GM19395 (cell line): ENCODE data around the gene KISS1R.
"Not testable (repeated sequence)": the region's sequence is repeated elsewhere in the genome, so short reads cannot be mapped to it uniquely, and the experiment has no call there.

Experiments
- ATAC-seq: cut with Tn5 transposase; IDR thresholded peaks from one replicate; pipeline ENCODE4 v1.9.1; 2021; ENCODE audit warnings: mild to moderate bottlenecking, moderate library complexity; ENCODE audit not compliant: unreplicated experiment

The KISS1R gene

GRCh38 chr19:881385-882071 lies 35.6 kb upstream of the KISS1R start:
- ATAC-seq = no peak

GRCh38 chr19:882871-883497 lies 34.1 kb upstream of the KISS1R start:
- no peak for ATAC-seq

DNA sequence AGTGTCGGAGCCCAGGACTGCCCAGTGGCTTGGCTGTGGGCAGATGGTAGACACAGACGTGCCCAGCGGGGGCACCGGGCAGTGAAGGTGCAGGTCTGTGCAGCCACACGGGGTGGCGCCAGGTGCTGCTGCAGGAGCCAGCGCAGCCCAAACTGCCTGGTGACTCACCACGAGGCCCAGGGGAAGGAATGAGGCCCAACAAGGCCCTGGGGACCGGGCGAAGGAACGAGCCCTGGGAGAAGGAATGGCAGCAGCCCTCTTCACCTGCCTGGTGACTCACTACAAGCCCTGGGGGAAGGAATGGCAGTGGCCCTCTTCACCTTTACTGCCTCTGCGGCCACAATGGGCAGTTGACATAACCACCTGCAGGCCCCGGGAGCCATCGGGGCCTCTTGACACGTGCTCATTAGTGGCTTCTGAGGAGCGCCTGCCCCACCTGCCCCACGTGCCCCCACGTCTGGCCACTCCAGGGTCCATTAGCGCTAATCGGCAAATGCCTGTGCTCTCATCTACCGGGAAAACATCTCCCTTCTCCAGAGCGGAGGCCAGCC lies 33.4 kb upstream of the KISS1R start:
- no peak for ATAC-seq

DNA sequence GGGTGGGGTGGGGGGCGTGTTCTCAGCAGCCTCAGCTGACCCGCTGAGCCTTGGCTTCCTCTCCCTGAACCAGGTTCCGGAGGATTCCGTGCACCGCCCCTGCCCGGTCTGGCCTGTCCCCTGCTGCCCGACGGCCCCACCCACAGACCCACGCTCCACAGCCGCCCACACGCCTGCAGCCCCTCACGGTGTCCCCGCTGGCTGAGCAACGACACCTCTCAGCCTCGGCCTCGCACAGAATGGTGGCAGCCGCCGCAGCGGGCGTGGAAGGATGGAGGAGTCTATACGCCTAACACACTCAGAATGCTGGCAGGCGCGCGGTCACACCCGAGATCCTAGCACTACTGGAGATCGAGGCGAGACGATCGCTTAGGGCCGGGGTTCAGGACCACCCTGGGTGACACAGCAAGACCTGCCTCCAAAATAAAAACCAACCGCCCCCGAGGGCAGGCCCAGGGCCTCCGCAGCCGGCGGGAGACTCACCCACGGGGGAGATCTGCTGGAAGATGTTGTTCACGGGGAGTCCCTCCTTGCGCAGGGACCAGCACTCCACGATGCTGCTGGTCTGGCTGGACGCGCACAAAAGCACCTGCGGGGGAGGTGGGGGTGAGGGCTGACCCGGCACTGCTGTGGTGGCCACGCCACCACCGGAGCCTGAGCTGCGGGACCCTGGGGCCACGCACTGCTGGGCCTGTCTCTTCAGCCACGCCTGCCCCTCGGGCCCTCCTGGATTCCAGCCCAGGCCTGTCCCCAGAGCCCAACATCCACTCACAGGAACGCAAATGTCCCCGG lies 32.5 kb upstream of the KISS1R start:
- ATAC-seq = no peak

GRCh38 chr19:885536-886224 lies 31.5 kb upstream of the KISS1R start:
- ATAC-seq = no peak

DNA sequence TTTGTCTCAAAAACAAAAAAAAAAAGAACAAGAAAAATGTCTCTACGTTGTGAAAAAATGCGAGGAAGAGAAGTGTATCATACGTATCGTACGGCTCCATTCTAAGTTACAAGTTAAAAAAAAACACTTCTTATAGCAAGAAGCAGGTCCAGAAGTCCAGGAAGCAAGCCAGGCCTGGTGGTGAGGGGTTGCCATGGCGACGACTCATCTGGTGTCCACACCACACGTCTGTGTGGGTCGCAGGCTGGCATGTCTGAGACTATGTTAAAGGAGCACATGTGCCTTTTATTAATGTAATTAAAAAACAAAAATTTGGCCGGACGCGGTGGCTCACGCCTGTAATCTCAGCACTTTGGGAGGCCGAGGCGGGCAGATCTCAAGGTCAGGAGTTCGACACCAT lies 30.1 kb upstream of the KISS1R start:
- no peak for ATAC-seq

DNA sequence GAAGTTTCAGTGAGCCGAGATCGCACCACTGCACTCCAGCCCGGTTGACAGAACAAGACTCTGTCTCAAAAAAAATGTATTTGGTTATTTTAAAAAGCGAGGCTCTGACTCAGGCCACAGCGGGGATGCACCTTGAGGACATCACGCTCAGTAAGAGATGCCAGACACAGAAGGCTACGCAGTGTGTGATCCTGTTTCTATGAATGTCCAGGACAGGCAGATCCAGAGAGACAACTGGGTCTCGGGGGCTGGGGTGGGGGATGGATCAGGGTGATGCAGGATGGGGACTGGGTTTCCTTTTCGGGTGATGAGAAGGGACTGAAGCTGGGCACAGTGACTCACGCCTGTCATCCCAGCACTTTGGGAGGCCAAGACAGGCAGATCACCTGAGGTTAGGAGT lies 29.5 kb upstream of the KISS1R start:
- ATAC-seq = no peak

- no peak for ATAC-seq
Observed at GRCh38 chr19:888581-889385, 28.4 kb upstream of the KISS1R start.

DNA sequence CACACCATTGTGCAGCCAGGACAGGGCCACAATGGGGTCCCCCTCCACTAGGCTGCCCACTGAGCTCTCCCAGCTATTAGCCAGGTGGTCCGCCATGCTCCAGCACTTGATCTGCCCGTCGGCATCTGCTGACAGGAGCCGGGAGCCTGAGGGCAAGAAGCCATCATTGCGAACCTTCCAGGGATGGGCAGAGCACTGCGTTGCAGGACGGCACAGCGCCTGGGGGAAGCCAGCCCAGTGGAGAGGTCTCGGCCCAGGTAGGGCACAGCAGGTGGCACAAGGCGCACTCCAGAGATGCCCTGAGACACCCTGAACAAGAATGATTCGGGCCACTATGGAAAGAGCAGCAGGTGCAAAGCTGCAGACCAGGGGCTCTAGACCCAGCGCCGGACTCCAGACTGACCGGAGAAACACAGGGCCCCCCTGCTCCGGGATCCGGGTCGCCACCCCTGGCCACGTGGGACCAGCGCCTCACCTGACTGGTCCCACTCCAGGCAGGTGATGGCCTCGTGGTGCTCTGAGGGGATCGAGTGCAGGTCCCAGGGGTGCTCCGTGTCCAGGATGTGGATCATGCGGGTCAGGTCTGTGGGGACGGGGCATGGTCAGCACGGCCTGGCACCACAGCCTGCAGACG lies 27.4 kb upstream of the KISS1R start:
- ATAC-seq = no peak

- no peak for ATAC-seq
Observed at GRCh38 chr19:890831-891230, 26.3 kb upstream of the KISS1R start.

- not testable (repeated sequence) for ATAC-seq
Observed at GRCh38 chr19:891421-892200, 25.5 kb upstream of the KISS1R start.

DNA sequence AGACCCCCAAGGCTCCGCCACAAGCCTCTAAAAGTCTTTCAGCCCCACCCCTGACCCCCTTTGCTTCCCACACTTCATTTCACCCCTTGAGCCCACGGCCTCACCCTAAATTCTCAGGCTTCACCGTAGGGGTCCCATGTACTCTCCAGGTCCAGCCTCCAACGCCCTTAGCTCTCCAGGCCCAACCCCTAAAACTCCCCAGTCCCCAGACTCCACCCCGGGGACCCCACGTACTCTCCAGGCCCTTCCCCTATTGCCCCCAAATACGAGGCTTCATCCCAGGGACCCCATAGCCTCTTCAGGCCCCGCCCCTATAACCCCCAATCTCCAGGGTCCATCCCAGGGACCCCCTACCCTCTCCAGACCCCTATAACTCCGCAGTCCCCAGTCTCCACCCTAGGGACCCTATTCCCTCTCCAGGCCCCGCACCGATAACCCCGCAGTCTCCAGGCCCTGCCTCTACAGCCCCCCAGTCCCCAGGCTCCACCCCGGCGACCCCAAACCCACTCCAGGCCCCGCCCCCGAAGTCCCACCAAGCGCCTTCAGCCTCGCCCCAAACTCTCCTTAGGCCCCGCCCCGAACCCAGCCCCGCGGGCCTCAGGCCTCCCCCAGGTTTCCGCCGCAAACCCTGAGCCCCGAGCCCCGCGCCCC lies 24.8 kb upstream of the KISS1R start:
- no peak for ATAC-seq

DNA sequence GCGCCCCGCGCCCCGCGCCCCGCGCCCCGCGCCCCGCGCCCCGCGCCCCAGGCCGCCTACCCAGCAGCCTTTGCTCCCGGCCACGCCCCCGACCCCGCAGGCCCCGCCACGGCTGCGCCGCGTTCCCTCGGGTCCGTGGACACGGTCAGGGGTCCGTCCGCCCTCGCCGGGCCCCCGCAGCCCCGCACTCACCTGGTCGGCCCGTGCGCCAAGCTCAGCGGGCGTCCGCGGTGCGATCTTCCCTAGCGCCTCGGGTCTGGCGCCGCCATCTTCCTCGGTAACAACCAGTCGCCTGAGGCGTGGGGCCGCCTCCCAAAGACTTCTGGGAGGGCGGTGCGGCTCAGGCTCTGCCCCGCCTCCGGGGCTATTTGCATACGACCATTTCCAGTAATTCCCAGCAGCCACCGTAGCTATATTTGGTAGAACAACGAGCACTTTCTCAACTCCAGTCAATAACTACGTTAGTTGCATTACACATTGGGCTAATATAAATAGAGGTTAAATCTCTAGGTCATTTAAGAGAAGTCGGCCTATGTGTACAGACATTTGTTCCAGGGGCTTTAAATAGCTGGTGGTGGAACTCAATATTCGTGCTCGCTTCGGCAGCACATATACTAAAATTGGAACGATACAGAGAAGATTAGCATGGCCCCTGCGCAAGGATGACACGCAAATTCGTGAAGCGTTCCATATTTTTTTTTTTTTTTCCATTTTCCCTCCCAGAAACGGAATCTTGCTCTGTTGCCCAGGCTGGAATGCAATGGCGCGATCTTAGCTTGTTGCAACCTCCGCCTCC lies 24.0 kb upstream of the KISS1R start, which contains the start of the genes MED16 and RNU6-9:
Gene MED16 (minus strand): TSS at position 294 of the 796 bp plus-strand sequence. CDS start 2,056 bp downstream, outside the sequence.
Gene RNU6-9 (plus strand): TSS at position 591 of the 796 bp plus-strand sequence.
- ATAC-seq = peak; percentile 79

DNA sequence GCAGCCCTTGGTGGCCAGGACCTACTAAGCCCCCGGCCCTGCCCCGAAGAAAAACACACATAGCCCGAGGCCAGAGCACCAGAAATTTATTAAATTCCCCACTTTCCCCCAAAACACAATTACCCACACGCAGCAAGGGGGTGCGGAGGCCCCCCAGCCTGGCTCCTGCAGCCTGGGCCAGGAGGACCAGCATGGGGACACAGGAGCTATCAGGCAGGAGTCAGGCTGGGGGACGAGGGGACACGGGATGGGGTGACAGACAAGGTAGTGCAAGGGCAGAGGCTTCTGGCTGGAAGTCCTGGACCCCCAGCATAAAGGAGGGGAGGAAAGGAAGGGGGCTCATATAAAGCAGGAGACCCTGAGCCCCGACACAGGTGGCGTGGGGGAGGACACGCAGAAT lies 20.7 kb upstream of the KISS1R start:
- ATAC-seq = no peak

DNA sequence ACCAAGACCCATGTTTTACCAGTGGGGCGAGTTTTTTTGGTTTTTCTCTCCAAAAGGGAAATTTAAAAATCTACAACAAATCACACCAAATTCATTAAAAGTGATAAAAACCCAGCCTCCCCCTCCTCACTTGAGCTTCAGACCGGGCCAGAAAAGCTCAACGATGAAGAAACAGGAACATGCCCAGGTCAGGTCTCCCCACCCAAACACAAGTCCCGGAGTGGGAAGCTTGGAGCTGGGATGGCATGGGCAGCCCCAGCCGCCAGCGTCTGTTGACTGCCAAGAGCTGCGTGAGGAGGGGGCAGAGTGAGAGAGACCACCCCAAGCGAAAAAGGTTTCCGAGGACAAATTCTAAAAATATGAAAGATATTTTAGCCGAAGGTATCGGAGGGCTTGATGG lies 20.1 kb upstream of the KISS1R start:
- ATAC-seq = no peak

DNA sequence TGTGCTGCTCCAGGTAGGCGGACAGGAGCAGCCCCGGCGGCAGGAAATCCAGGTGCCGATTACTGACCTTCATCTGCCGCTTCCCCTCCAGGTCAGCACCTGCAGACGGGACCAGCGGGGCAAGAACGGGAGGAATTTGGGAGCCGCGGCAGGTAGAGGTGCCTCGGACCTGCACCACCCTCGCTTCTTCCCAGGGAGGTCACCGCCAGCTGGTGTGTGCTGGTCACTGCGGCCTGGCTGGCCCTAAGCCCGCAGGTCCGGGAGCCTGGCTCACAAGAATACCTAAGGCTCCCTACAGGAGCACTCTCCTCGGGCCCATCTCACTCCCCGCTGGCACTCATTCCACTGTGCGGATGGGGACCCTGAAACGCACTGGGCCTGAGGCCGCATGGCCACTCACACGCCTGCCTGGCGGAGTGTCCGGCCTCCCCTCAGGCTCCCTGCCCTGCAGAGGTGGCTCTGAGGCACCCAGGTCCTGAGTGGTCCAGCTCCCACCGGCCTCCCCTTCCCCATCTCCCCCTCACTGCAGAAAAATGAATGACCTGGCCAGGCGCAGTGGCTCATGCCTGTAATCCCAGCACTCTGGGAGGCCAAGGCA lies 19.6 kb upstream of the KISS1R start:
- no peak for ATAC-seq

DNA sequence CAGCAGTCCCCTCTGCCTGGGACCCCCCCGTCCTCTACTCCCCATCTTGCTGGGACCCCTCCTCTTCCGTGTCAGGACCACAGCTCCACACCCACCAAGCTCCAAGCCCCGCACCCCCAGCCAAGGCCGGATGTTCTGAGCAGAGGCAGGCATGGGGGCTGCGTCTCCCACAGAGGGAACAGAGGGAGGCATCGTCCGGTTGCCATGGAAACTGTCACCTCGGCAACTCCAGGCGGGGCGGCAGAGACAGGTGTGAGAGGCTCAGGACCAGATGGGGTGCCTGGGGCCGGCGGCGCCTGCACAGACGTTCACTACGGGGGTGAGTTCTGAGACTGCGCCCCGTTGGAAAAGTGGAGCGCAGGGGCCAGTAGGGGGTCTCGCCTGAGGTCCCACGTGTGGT lies 18.5 kb upstream of the KISS1R start:
- no peak for ATAC-seq
